HepG2 (cell line): Measurements from ENCODE around the gene TMIGD3. TPM values are rescaled to one million over a fixed set of nuclear protein-coding genes. Genes with fewer than 3 reads are reported as not detected.
A peak's percentile ranks its signal among the peaks of the same experiment; 100 is the strongest.

Experiments
- AHDC1 ChIP-seq: sonication (generic); formaldehyde crosslinking; IDR thresholded peaks from 2 replicates; pipeline ENCODE4 v1.5.1; 2020; ENCODE audit warnings: mild to moderate bottlenecking, missing genetic modification reagents, borderline replicate concordance
- ATF2 ChIP-seq: sonication (generic); formaldehyde crosslinking; IDR thresholded peaks from 2 replicates; pipeline ENCODE4 v1.4.0; 2020; ENCODE audit warnings: missing genetic modification reagents
- CEBPB ChIP-seq: IDR thresholded peaks from 2 replicates; pipeline ENCODE4 v1.6.1; 2011; ENCODE audit warnings: low read depth, low read length, improper control_type of control experiment, borderline replicate concordance
- ESRRA ChIP-seq: sonication (generic); formaldehyde crosslinking; IDR thresholded peaks from 2 replicates; pipeline ENCODE4 v1.5.1; 2020; ENCODE audit warnings: mild to moderate bottlenecking, low read depth, missing genetic modification reagents
- GTF3A ChIP-seq: sonication (generic); formaldehyde crosslinking; conservative IDR thresholded peaks from 2 replicates; pipeline ENCODE4 v1.4.0; 2020; ENCODE audit warnings: mild to moderate bottlenecking, missing genetic modification reagents
- PPARG ChIP-seq: conservative IDR thresholded peaks from 2 replicates; pipeline ENCODE4 v1.6.1; 2016; ENCODE audit warnings: missing biosample characterization, missing genetic modification reagents
- RAD21 ChIP-seq: fragments of 450-650 bp; formaldehyde crosslinking; IDR thresholded peaks from 2 replicates; pipeline ENCODE4 v1.5.0; 2020; ENCODE audit warnings: mild to moderate bottlenecking
- SNAPC2 ChIP-seq: sonication (generic); formaldehyde crosslinking; IDR thresholded peaks from 2 replicates; pipeline ENCODE4 v1.8.1; 2022; ENCODE audit warnings: mild to moderate bottlenecking, missing genetic modification reagents
- USF2 ChIP-seq, 2 experiments: sonication (generic) in 1 of 2; formaldehyde crosslinking in 1 of 2; IDR thresholded peaks; 2 replicates each; pipeline versions ENCODE4 v1.5.1 to v1.6.1; 2011 to 2020; ENCODE audit warnings: borderline replicate concordance in 1 of 2, low read depth in 1 of 2, low read length in 1 of 2, mild to moderate bottlenecking in 1 of 2, missing genetic modification reagents in 1 of 2, moderate library complexity in 1 of 2
- ZNF24 ChIP-seq: fragments of 450-650 bp; IDR thresholded peaks from 2 replicates; pipeline ENCODE4 v1.6.1; 2017; ENCODE audit warnings: antibody characterized with exemption, mild to moderate bottlenecking
- ZNF281 ChIP-seq: sonication (generic); formaldehyde crosslinking; IDR thresholded peaks from 2 replicates; pipeline ENCODE4 v1.4.0; 2020; ENCODE audit warnings: missing genetic modification reagents, borderline replicate concordance
- ZNF460 ChIP-seq: sonication (generic); formaldehyde crosslinking; IDR thresholded peaks from 2 replicates; pipeline ENCODE4 v1.5.1; 2020; ENCODE audit warnings: missing genetic modification reagents, mild to moderate bottlenecking, borderline replicate concordance
- ZNF543 ChIP-seq: sonication (generic); formaldehyde crosslinking; IDR thresholded peaks from 2 replicates; pipeline ENCODE4 v1.4.0; 2020; ENCODE audit warnings: mild to moderate bottlenecking, missing genetic modification reagents
- polyA plus RNA-seq, 8 experiments: library from polyadenylated mRNA; depleted of rRNA in 3 of 8; stranded (reverse) in 7 of 8; unstranded in 1 of 8; fragments of >200 nt; fragmentation: Illumina TruSeq in 4 of 8; extraction: Trizol in 4 of 8; gene quantifications; 2 replicates each; pipeline versions ENCODE4 v1.2.1 to v1.2.3, GENCODE V29; 2011 to 2016; ENCODE audit warnings: low read depth in 4 of 8, missing spikeins in 1 of 8, mixed read lengths in 1 of 8; ENCODE audit not compliant: insufficient read depth in 1 of 8
- total RNA-seq, 5 experiments: library from RNA; depleted of rRNA; stranded (reverse); fragments of >200 nt; fragmentation: Illumina TruSeq; extraction: Trizol; gene quantifications; 2 replicates each; pipeline ENCODE4 v1.2.3, GENCODE V29; 2016; ENCODE audit warnings: low read depth in 1 of 5

The TMIGD3 gene
- total and polyA plus RNA-seq, 2 of the 13 experiments (the other 11 are each of a cell fraction or from before 2014, with no cell fraction given): not detected

GRCh38 chr1:111535256-111536191 is 32.1 kb upstream of the TMIGD3 start (continued):
- TF ChIP-seq ZNF281 (CRISPR knock-in tag) (peak; percentile 49; the same call in 1 of the 2 replicates), PPARG (peak; percentile 37; the same call in 1 of the 2 replicates), CEBPB (peak; percentile 14; the same call in 1 of the 2 replicates), ZNF24 (no peak), SNAPC2 (peak; percentile 77; the same call in 1 of the 2 replicates), ESRRA (CRISPR knock-in tag) (peak; percentile 63), RAD21 (CRISPR knock-in tag) (peak; percentile 31; the same call in 1 of the 2 replicates), GTF3A (CRISPR knock-in tag) (no peak), ZNF543 (0 out of 2 replicates have a peak, but pooled peaks have one; percentile 34), USF2 (IDR thresholded peaks at IDR 0.05; ENCODE audit: low read depth, low read length) (no peak), USF2 (CRISPR knock-in tag; IDR thresholded peaks at IDR 0.05; ENCODE audit: borderline replicate concordance) (peak; percentile 83; the same call in 1 of the 2 replicates), ATF2 (CRISPR knock-in tag) (peak; percentile 48; the same call in 1 of the 2 replicates), AHDC1 (CRISPR knock-in tag) (peak; percentile 84; the same call in 1 of the 2 replicates), ZNF460 (CRISPR knock-in tag) (no peak)
